ENCODE data around the gene PREB.
"Not testable (repeated sequence)": the region's sequence is repeated elsewhere in the genome, so short reads cannot be mapped to it uniquely, and the experiment has no call there.

Gene PREB

GRCh38 chr2:27123302-27124150 is 10.9 kb downstream of the PREB start, which contains the start of gene ABHD1:
ABHD1 (plus strand) TSS chr2:27123815; CDS start chr2:27123949, 134 bp downstream.
- Histone ChIP-seq H3K9me3 (ENCODE audit: insufficient read depth, low read depth, low read length) (no peaks in the 10 kb centered on the region), H3K27ac (ENCODE audit: low read depth, low read length) (no peak within 1 kb of the TSS), H3K4me3 (ENCODE audit: low read length) (peak within 1 kb of the TSS; percentile 71), H3K36me3 (ENCODE audit: insufficient read depth, low read length) (no peaks in the 10 kb centered on the region), H3K27me3 (ENCODE audit: insufficient read depth, low read length) (peaks cover 61% of the 10 kb centered on the region), H3K9ac (ENCODE audit: low read depth, low read length) (peak within 1 kb of the TSS; percentile 65), H3K4me1 (ENCODE audit: insufficient read depth, low read length) (no peaks in the 10 kb centered on the region)
- 10% methylated on average over 47 of the region's 47 CpGs for WGBS

GRCh38 chr2:27122791-27123190 is 11.6 kb downstream of the PREB start:
- no peaks in the 10 kb centered on the region for H3K36me3 ChIP-seq (ENCODE audit: insufficient read depth, low read length)
- H3K27me3 ChIP-seq (ENCODE audit: insufficient read depth, low read length), result peaks cover 69% of the 10 kb centered on the region
- H3K4me1 ChIP-seq (ENCODE audit: insufficient read depth, low read length), result no peaks in the 10 kb centered on the region
- H3K27ac ChIP-seq (ENCODE audit: low read depth, low read length), result no peak overlapping the region
- H3K9me3 ChIP-seq (ENCODE audit: insufficient read depth, low read depth, low read length), result no peaks in the 10 kb centered on the region
- WGBS, result 85% methylated on average over 7 of the region's 7 CpGs
- no peak overlapping the region for H3K4me3 ChIP-seq (ENCODE audit: low read length)
- H3K9ac ChIP-seq (ENCODE audit: low read depth, low read length), result no peak overlapping the region

- Histone ChIP-seq H3K4me3 (ENCODE audit: low read length) (no peak overlapping the region), H3K36me3 (ENCODE audit: insufficient read depth, low read length) (no peaks in the 10 kb centered on the region), H3K9me3 (ENCODE audit: insufficient read depth, low read depth, low read length) (no peaks in the 10 kb centered on the region), H3K9ac (ENCODE audit: low read depth, low read length) (no peak overlapping the region), H3K27me3 (ENCODE audit: insufficient read depth, low read length) (peaks cover 77% of the 10 kb centered on the region), H3K27ac (ENCODE audit: low read depth, low read length) (no peak overlapping the region), H3K4me1 (ENCODE audit: insufficient read depth, low read length) (no peaks in the 10 kb centered on the region)
- WGBS, result 71% methylated on average over 2 of the region's 2 CpGs
Observed at GRCh38 chr2:27121906-27122305, 12.5 kb downstream of the PREB start.

GRCh38 chr2:27119330-27119670 is 15.1 kb downstream of the PREB start:
- H3K4me3 ChIP-seq (ENCODE audit: low read length), result peak overlapping the region; percentile 57
- H3K36me3 ChIP-seq (ENCODE audit: insufficient read depth, low read length); H3K9me3 ChIP-seq (ENCODE audit: insufficient read depth, low read depth, low read length); H3K27ac ChIP-seq (ENCODE audit: low read depth, low read length); H3K4me1 ChIP-seq (ENCODE audit: insufficient read depth, low read length): not testable (repeated sequence)
- 78% methylated on average over 8 of the region's 8 CpGs for WGBS
- peaks cover 74% of the 10 kb centered on the region for H3K27me3 ChIP-seq (ENCODE audit: insufficient read depth, low read length)
- peak overlapping the region; percentile 49; the same call in 1 of the 2 replicates for H3K9ac ChIP-seq (ENCODE audit: low read depth, low read length)

- no peaks in the 10 kb centered on the region for H3K36me3 ChIP-seq (ENCODE audit: insufficient read depth, low read length)
- H3K9me3 ChIP-seq (ENCODE audit: insufficient read depth, low read depth, low read length), result no peaks in the 10 kb centered on the region
- H3K4me1 ChIP-seq (ENCODE audit: insufficient read depth, low read length), result no peaks in the 10 kb centered on the region
- WGBS, result 9% methylated on average over 84 of the region's 84 CpGs
- H3K27me3 ChIP-seq (ENCODE audit: insufficient read depth, low read length), result peaks cover 68% of the 10 kb centered on the region
- no peak within 1 kb of the TSS for H3K27ac ChIP-seq (ENCODE audit: low read depth, low read length)
- H3K4me3 ChIP-seq (ENCODE audit: low read length), result peak within 1 kb of the TSS; percentile 57
- H3K9ac ChIP-seq (ENCODE audit: low read depth, low read length), result peak within 1 kb of the TSS; percentile 49
Observed at GRCh38 chr2:27118525-27119329, 15.7 kb downstream of the PREB start, which contains the start of gene CGREF1. CGREF1 (minus strand) TSS chr2:27119128; CDS start chr2:27104366, 14,762 bp downstream.

- Histone ChIP-seq H3K4me1 (ENCODE audit: insufficient read depth, low read length) (no peaks in the 10 kb centered on the region), H3K27ac (ENCODE audit: low read depth, low read length) (no peak overlapping the region), H3K4me3 (ENCODE audit: low read length) (peak overlapping the region; percentile 57), H3K36me3 (ENCODE audit: insufficient read depth, low read length) (no peaks in the 10 kb centered on the region), H3K9me3 (ENCODE audit: insufficient read depth, low read depth, low read length) (no peaks in the 10 kb centered on the region), H3K27me3 (ENCODE audit: insufficient read depth, low read length) (peaks cover 61% of the 10 kb centered on the region), H3K9ac (ENCODE audit: low read depth, low read length) (peak overlapping the region; percentile 49)
- WGBS, result 17% methylated on average over 14 of the region's 14 CpGs
Observed at GRCh38 chr2:27117995-27118524, 16.4 kb downstream of the PREB start.

GRCh38 chr2:27115519-27115918 is 18.9 kb downstream of the PREB start:
- Histone ChIP-seq H3K4me1 (ENCODE audit: insufficient read depth, low read length) (no peaks in the 10 kb centered on the region), H3K9me3 (ENCODE audit: insufficient read depth, low read depth, low read length) (no peaks in the 10 kb centered on the region), H3K36me3 (ENCODE audit: insufficient read depth, low read length) (no peaks in the 10 kb centered on the region), H3K4me3 (ENCODE audit: low read length) (no peak overlapping the region), H3K27me3 (ENCODE audit: insufficient read depth, low read length) (peaks cover 36% of the 10 kb centered on the region), H3K27ac (ENCODE audit: low read depth, low read length) (no peak overlapping the region), H3K9ac (ENCODE audit: low read depth, low read length) (no peak overlapping the region)
- 83% methylated on average over 2 of the region's 2 CpGs for WGBS

GRCh38 chr2:27111392-27112078 is 22.9 kb downstream of the PREB start:
- not testable (repeated sequence) for H3K9me3 ChIP-seq (ENCODE audit: insufficient read depth, low read depth, low read length); H3K36me3 ChIP-seq (ENCODE audit: insufficient read depth, low read length); H3K27me3 ChIP-seq (ENCODE audit: insufficient read depth, low read length); H3K9ac ChIP-seq (ENCODE audit: low read depth, low read length); H3K4me1 ChIP-seq (ENCODE audit: insufficient read depth, low read length); H3K4me3 ChIP-seq (ENCODE audit: low read length); H3K27ac ChIP-seq (ENCODE audit: low read depth, low read length)
- 96% methylated on average over 49 of the region's 49 CpGs for WGBS

GRCh38 chr2:27110603-27111352 is 23.7 kb downstream of the PREB start:
- WGBS, result 90% methylated on average over 24 of the region's 24 CpGs
- H3K9me3 ChIP-seq (ENCODE audit: insufficient read depth, low read depth, low read length); H3K27ac ChIP-seq (ENCODE audit: low read depth, low read length); H3K4me3 ChIP-seq (ENCODE audit: low read length); H3K4me1 ChIP-seq (ENCODE audit: insufficient read depth, low read length); H3K9ac ChIP-seq (ENCODE audit: low read depth, low read length); H3K36me3 ChIP-seq (ENCODE audit: insufficient read depth, low read length); H3K27me3 ChIP-seq (ENCODE audit: insufficient read depth, low read length): not testable (repeated sequence)

- Histone ChIP-seq H3K27ac (ENCODE audit: low read depth, low read length) (no peak overlapping the region), H3K4me3 (ENCODE audit: low read length) (no peak overlapping the region), H3K9me3 (ENCODE audit: insufficient read depth, low read depth, low read length) (no peaks in the 10 kb centered on the region), H3K36me3 (ENCODE audit: insufficient read depth, low read length) (no peaks in the 10 kb centered on the region), H3K9ac (ENCODE audit: low read depth, low read length) (no peak overlapping the region), H3K27me3 (ENCODE audit: insufficient read depth, low read length) (no peaks in the 10 kb centered on the region; the same call in 1 of the 2 replicates), H3K4me1 (ENCODE audit: insufficient read depth, low read length) (no peaks in the 10 kb centered on the region)
- 82% methylated on average over 3 of the region's 3 CpGs for WGBS
Observed at GRCh38 chr2:27109083-27109482, 25.4 kb downstream of the PREB start.

Data from HUES64 (cell line).